ENCODE measurements around the gene IST1.
A peak's percentile ranks its signal among the peaks of the same experiment; 100 is the strongest.

The IST1 gene

GRCh38 chr16:71961066-71962039, 66.0 kb downstream of the IST1 start:
- Mint-ChIP-seq H3K27ac (peak overlapping the region in 1 of 3 experiments; percentile 13), H3K9me3 (no peaks in the 10 kb centered on the region), H3K4me1 (peaks cover 7% of the 10 kb centered on the region), H3K27me3 (ENCODE audit: low read depth) (no peaks in the 10 kb centered on the region), H3K4me3 (no peak overlapping the region), H3K36me3 (ENCODE audit: low read depth) (no peaks in the 10 kb centered on the region)
- peak; percentile 66 to 74 (median 67) for TF ChIP-seq CTCF (IDR thresholded peaks at IDR 0.05; ENCODE audit: unreplicated experiment in 3 of 3)

- peaks cover 11% of the 10 kb centered on the region for H3K4me1 Mint-ChIP-seq
- no peak overlapping the region for H3K4me3 Mint-ChIP-seq
- no peaks in the 10 kb centered on the region for H3K9me3 Mint-ChIP-seq
- H3K27ac Mint-ChIP-seq, result no peak overlapping the region
- no peak for TF ChIP-seq CTCF (IDR thresholded peaks at IDR 0.05; ENCODE audit: unreplicated experiment in 3 of 3)
- no peaks in the 10 kb centered on the region for H3K36me3 Mint-ChIP-seq (ENCODE audit: low read depth)
- H3K27me3 Mint-ChIP-seq (ENCODE audit: low read depth), result no peaks in the 10 kb centered on the region
Measured at GRCh38 chr16:71963125-71963875, 68.0 kb downstream of the IST1 start.

GRCh38 chr16:71965223-71965622, 69.9 kb downstream of the IST1 start:
- Mint-ChIP-seq H3K36me3 (ENCODE audit: low read depth) (no peaks in the 10 kb centered on the region), H3K27me3 (ENCODE audit: low read depth) (peaks cover 6% of the 10 kb centered on the region), H3K9me3 (no peaks in the 10 kb centered on the region), H3K27ac (no peak overlapping the region), H3K4me3 (no peak overlapping the region), H3K4me1 (peaks cover 11% of the 10 kb centered on the region)
- no peak for TF ChIP-seq CTCF (IDR thresholded peaks at IDR 0.05; ENCODE audit: unreplicated experiment in 3 of 3)

- peaks cover 12% of the 10 kb centered on the region for H3K27me3 Mint-ChIP-seq (ENCODE audit: low read depth)
Measured at GRCh38 chr16:71966932-71967331, 71.6 kb downstream of the IST1 start.

GRCh38 chr16:71969353-71969752, 74.0 kb downstream of the IST1 start:
- Mint-ChIP-seq H3K36me3 (ENCODE audit: low read depth) (no peaks in the 10 kb centered on the region), H3K4me1 (peaks cover 6% of the 10 kb centered on the region), H3K9me3 (no peaks in the 10 kb centered on the region), H3K27ac (no peak overlapping the region), H3K27me3 (ENCODE audit: low read depth) (peaks cover 14% of the 10 kb centered on the region), H3K4me3 (no peak overlapping the region)
- no peak for TF ChIP-seq CTCF (IDR thresholded peaks at IDR 0.05; ENCODE audit: unreplicated experiment in 3 of 3)

More at GRCh38 chr16:71966932-71967331, 71.6 kb downstream of the IST1 start:
- no peaks in the 10 kb centered on the region for H3K36me3 Mint-ChIP-seq (ENCODE audit: low read depth)
- H3K27ac Mint-ChIP-seq, result peak overlapping the region in 1 of 3 experiments; percentile 8
- peaks cover 6% of the 10 kb centered on the region for H3K4me1 Mint-ChIP-seq
- no peak for TF ChIP-seq CTCF (IDR thresholded peaks at IDR 0.05; ENCODE audit: unreplicated experiment in 3 of 3)
- no peak overlapping the region for H3K4me3 Mint-ChIP-seq
- no peaks in the 10 kb centered on the region for H3K9me3 Mint-ChIP-seq
